ENCODE results near the gene UBE2K. TPM values are rescaled to one million over a fixed set of nuclear protein-coding genes. Genes with fewer than 3 reads are reported as not detected.

The UBE2K gene
- total and polyA plus RNA-seq, 2 of the 13 experiments (the other 11 are each of a cell fraction or from before 2014, with no cell fraction given), result 36.2 to 81.0 TPM

GRCh38 chr4:39699687-39700409, 1.9 kb downstream of the UBE2K start (continued):
- TF ChIP-seq ZHX2 (IDR thresholded peaks at IDR 0.05; ENCODE audit: low read depth) (no peak), ZHX2 (CRISPR knock-in tag; IDR thresholded peaks at IDR 0.05; ENCODE audit: borderline replicate concordance) (no peak), LBX2 (CRISPR knock-in tag; IDR thresholded peaks at IDR 0.05; ENCODE audit: borderline replicate concordance) (no peak), CREB1 (IDR thresholded peaks at IDR 0.05) (no peak), CREB1 (CRISPR knock-in tag; IDR thresholded peaks at IDR 0.05) (0 out of 2 replicates have a peak, but pooled peaks have one; percentile 42), FOXA3 (CRISPR knock-in tag; IDR thresholded peaks at IDR 0.05) (0 out of 2 replicates have a peak, but pooled peaks have one; percentile 11), ZNF549 (CRISPR knock-in tag; IDR thresholded peaks at IDR 0.05) (no peak), SAP130 (CRISPR knock-in tag; IDR thresholded peaks at IDR 0.05; ENCODE audit: low read depth) (peak; percentile 78), SP2 (CRISPR knock-in tag; IDR thresholded peaks at IDR 0.05) (no peak), MAX (IDR thresholded peaks at IDR 0.05) (0 out of 2 replicates have a peak, but pooled peaks have one; percentile 22), ZNF337 (CRISPR knock-in tag; IDR thresholded peaks at IDR 0.05; ENCODE audit: borderline replicate concordance, low read depth) (no peak), ZNF230 (CRISPR knock-in tag; IDR thresholded peaks at IDR 0.05) (no peak), TFAP4 (IDR thresholded peaks at IDR 0.05; ENCODE audit: borderline replicate concordance, low read depth) (peak; percentile 28; the same call in 1 of the 2 replicates), CBFB (CRISPR knock-in tag; IDR thresholded peaks at IDR 0.05) (no peak), SP4 (CRISPR knock-in tag; IDR thresholded peaks at IDR 0.05) (no peak), ZBTB8A (CRISPR knock-in tag; IDR thresholded peaks at IDR 0.05; ENCODE audit: borderline replicate concordance, low read depth) (no peak), GATAD2A (CRISPR knock-in tag; IDR thresholded peaks at IDR 0.05) (peak; percentile 44; the same call in 1 of the 2 replicates), REST (IDR thresholded peaks at IDR 0.05; ENCODE audit: borderline replicate concordance in 1 of 2, low read depth in 1 of 2, low read length in 2 of 2) (no peak), ZNF331 (CRISPR knock-in tag; IDR thresholded peaks at IDR 0.05) (no peak), ZNF296 (CRISPR knock-in tag; conservative IDR thresholded peaks at IDR 0.05) (no peak)

All from HepG2 (cell line).